MM.1S (cell line): ENCODE results near the gene CNTNAP2.

Experiments
- DNase-seq: peaks from one replicate; pipeline ENCODE4 v3.0.0-alpha.2; 2015
- H2AFZ ChIP-seq: fragments of 300-600 bp; sonication (generic); 2 replicates; pipeline ENCODE4 v1.6.0; 2016; ENCODE audit warnings: antibody characterized with exemption, low read length
- H3F3A ChIP-seq: fragments of 300-600 bp; sonication (generic); 2 replicates; pipeline ENCODE4 v1.6.1; 2016; ENCODE audit warnings: mild to moderate bottlenecking, antibody characterized with exemption, low read length, moderate library complexity, mixed read lengths; ENCODE audit not compliant: insufficient read depth
- H3K27ac ChIP-seq: fragments of 300-600 bp; sonication (generic); 2 replicates; pipeline ENCODE4 v1.5.1; 2016; ENCODE audit warnings: mild to moderate bottlenecking, low read length
- H3K27me3 ChIP-seq: fragments of 300-600 bp; sonication (generic); replicated peaks from 2 replicates; pipeline ENCODE4 v1.6.0; 2016; ENCODE audit warnings: low read length; ENCODE audit not compliant: insufficient read depth
- H3K36me3 ChIP-seq: fragments of 300-600 bp; sonication (generic); replicated peaks from 2 replicates; pipeline ENCODE4 v1.6.1; 2016; ENCODE audit warnings: mild to moderate bottlenecking, low read length, mixed read lengths; ENCODE audit not compliant: insufficient read depth
- H3K4me1 ChIP-seq: fragments of 300-600 bp; sonication (generic); 2 replicates; pipeline ENCODE4 v1.6.1; 2016; ENCODE audit warnings: low read length, mixed read lengths
- H3K4me2 ChIP-seq: fragments of 300-600 bp; sonication (generic); 2 replicates; pipeline ENCODE4 v1.6.0; 2016; ENCODE audit warnings: low read depth, low read length
- H3K4me3 ChIP-seq: fragments of 300-600 bp; sonication (generic); 2 replicates; pipeline ENCODE4 v1.5.1; 2016; ENCODE audit warnings: low read length, mixed read lengths
- H3K79me2 ChIP-seq: fragments of 300-600 bp; sonication (generic); 2 replicates; pipeline ENCODE4 v1.6.1; 2016; ENCODE audit warnings: mixed run types, low read length, mixed read lengths
- H3K9ac ChIP-seq: fragments of 300-600 bp; sonication (generic); 2 replicates; pipeline ENCODE4 v1.6.1; 2016; ENCODE audit warnings: low read length, mixed read lengths
- H3K9me2 ChIP-seq: fragments of 300-600 bp; sonication (generic); replicated peaks from 2 replicates; pipeline ENCODE4 v1.6.1; 2016; ENCODE audit warnings: mild to moderate bottlenecking, low read length, mixed read lengths; ENCODE audit not compliant: insufficient read depth
- H3K9me3 ChIP-seq: fragments of 300-600 bp; sonication (generic); replicated peaks from 2 replicates; pipeline ENCODE4 v1.6.1; 2016; ENCODE audit warnings: mild to moderate bottlenecking, low read length, mixed read lengths; ENCODE audit not compliant: insufficient read depth
- H4K20me1 ChIP-seq: fragments of 300-600 bp; sonication (generic); 2 replicates; pipeline ENCODE4 v1.6.1; 2016; ENCODE audit warnings: mild to moderate bottlenecking, low read length, moderate library complexity, mixed read lengths; ENCODE audit not compliant: insufficient read depth
- CTCF ChIP-seq: fragments of 300-600 bp; sonication (generic); IDR thresholded peaks from 2 replicates; pipeline ENCODE4 v1.5.1; 2016; ENCODE audit warnings: antibody characterized with exemption, low read length, mixed read lengths
- EZH2 ChIP-seq: fragments of 300-600 bp; sonication (generic); optimal IDR thresholded peaks from 2 replicates; pipeline ENCODE3; 2017; ENCODE audit warnings: low read depth, mild to moderate bottlenecking, antibody characterized with exemption, low read length, mixed read lengths
- EZH2phosphoT487 ChIP-seq: fragments of 300-600 bp; sonication (generic); IDR thresholded peaks from 2 replicates; pipeline ENCODE4 v1.6.1; 2018; ENCODE audit warnings: antibody characterized with exemption, low read length

Gene CNTNAP2

GRCh38 chr7:147980826-147981813, 1864.5 kb downstream of the CNTNAP2 start:
- Histone ChIP-seq H3K9me3 (no peaks in the 10 kb centered on the region), H3K4me1 (peaks cover 12% of the 10 kb centered on the region), H3K27ac (no peak overlapping the region), H3K4me2 (peak overlapping the region; percentile 35), H4K20me1 (no peaks in the 10 kb centered on the region), H3K4me3 (peak overlapping the region; percentile 3; the same call in 1 of the 2 replicates), H3K27me3 (no peaks in the 10 kb centered on the region), H3K9me2 (no peaks in the 10 kb centered on the region), H3F3A (peaks cover 9% of the 10 kb centered on the region), H3K36me3 (no peaks in the 10 kb centered on the region), H2AFZ (no peak overlapping the region), H3K9ac (no peak overlapping the region), H3K79me2 (no peaks in the 10 kb centered on the region)
- peak; percentile 93 for DNase-seq
- TF ChIP-seq EZH2 (no peak), EZH2phosphoT487 (no peak)

GRCh38 chr7:147982307-147982706, 1865.7 kb downstream of the CNTNAP2 start:
- Histone ChIP-seq H3F3A (peaks cover 9% of the 10 kb centered on the region), H3K27ac (no peak overlapping the region), H3K36me3 (no peaks in the 10 kb centered on the region), H4K20me1 (no peaks in the 10 kb centered on the region), H3K4me2 (peak overlapping the region; percentile 35; the same call in 1 of the 2 replicates), H3K9ac (no peak overlapping the region), H3K4me1 (peaks cover 12% of the 10 kb centered on the region), H3K9me3 (no peaks in the 10 kb centered on the region), H3K79me2 (no peaks in the 10 kb centered on the region), H3K4me3 (no peak overlapping the region), H2AFZ (0 out of 2 replicates have a peak overlapping the region, but pooled peaks have one; percentile 17), H3K9me2 (no peaks in the 10 kb centered on the region), H3K27me3 (no peaks in the 10 kb centered on the region)
- TF ChIP-seq EZH2 (no peak), CTCF (no peak), EZH2phosphoT487 (no peak)
- no peak for DNase-seq

- no peaks in the 10 kb centered on the region for H3K27me3 ChIP-seq
- no peaks in the 10 kb centered on the region for H3K9me2 ChIP-seq
- TF ChIP-seq EZH2 (no peak), EZH2phosphoT487 (no peak), CTCF (no peak)
Measured at GRCh38 chr7:147984265-147984664, 1867.7 kb downstream of the CNTNAP2 start.

GRCh38 chr7:147990079-147990478, 1873.5 kb downstream of the CNTNAP2 start:
- H3K4me3 ChIP-seq = no peak overlapping the region
- H3K79me2 ChIP-seq = no peaks in the 10 kb centered on the region
- no peaks in the 10 kb centered on the region for H3K9me3 ChIP-seq
- no peak for TF ChIP-seq CTCF
- no peak for TF ChIP-seq EZH2
- no peak for TF ChIP-seq EZH2phosphoT487
- no peaks in the 10 kb centered on the region for H3K4me1 ChIP-seq
- no peaks in the 10 kb centered on the region for H3F3A ChIP-seq
- H3K9ac ChIP-seq = no peak overlapping the region
- H3K27ac ChIP-seq = no peak overlapping the region
- H3K9me2 ChIP-seq = no peaks in the 10 kb centered on the region
- DNase-seq = no peak
- no peak overlapping the region for H2AFZ ChIP-seq
- H4K20me1 ChIP-seq = no peaks in the 10 kb centered on the region
- no peaks in the 10 kb centered on the region for H3K27me3 ChIP-seq
- no peaks in the 10 kb centered on the region for H3K36me3 ChIP-seq
- H3K4me2 ChIP-seq = no peak overlapping the region

More at GRCh38 chr7:147984265-147984664, 1867.7 kb downstream of the CNTNAP2 start:
- H3K9ac ChIP-seq = no peak overlapping the region
- H3K4me2 ChIP-seq = no peak overlapping the region
- H4K20me1 ChIP-seq = no peaks in the 10 kb centered on the region
- H3K4me1 ChIP-seq = peaks cover 12% of the 10 kb centered on the region
- peaks cover 9% of the 10 kb centered on the region for H3F3A ChIP-seq
- no peaks in the 10 kb centered on the region for H3K36me3 ChIP-seq
- no peaks in the 10 kb centered on the region for H3K79me2 ChIP-seq
- no peak overlapping the region for H3K27ac ChIP-seq
- H2AFZ ChIP-seq = no peak overlapping the region
- no peak for DNase-seq
- no peak overlapping the region for H3K4me3 ChIP-seq
- H3K9me3 ChIP-seq = no peaks in the 10 kb centered on the region
